ENCODE data around the gene OR6C68.

DNA sequence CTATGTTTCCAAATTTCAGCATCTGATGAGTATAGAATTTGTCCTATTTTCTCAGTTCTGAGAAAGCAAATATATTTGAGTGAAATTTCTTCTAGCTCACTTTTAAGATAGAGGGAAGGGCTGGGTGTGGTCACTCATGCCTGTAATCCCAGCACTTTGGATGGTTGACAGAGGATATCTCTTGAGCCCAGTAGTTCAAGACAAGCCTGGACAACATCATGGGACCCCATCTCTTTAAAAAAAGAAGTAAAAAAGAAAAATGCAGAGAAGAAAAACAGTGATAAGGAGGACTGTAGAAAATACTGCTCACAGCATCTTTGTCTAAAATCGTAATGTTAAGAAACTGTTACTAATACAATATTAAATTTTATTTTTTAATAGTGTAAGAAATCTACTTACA, 19.9 kb upstream of the OR6C68 start:
- TF ChIP-seq GATA2 (IDR thresholded peaks at IDR 0.05; ENCODE audit: low read depth, low read length), result no peak
- TF ChIP-seq GATA3 (IDR thresholded peaks at IDR 0.05; ENCODE audit: low read depth, low read length), result no peak
